K562 (cell line): ENCODE measurements around the gene ACTBL2. TPM values are rescaled to one million over a fixed set of nuclear protein-coding genes. Genes with fewer than 3 reads are reported as not detected.

Experiments
- ATAC-seq: fragments of 200-7000 bp; cut with Tn5 transposase; 3 replicates; pipeline ENCODE4 v1.9.1; 2020; ENCODE audit warnings: moderate library complexity
- BruUV-seq: library from RNA; stranded (reverse); fragments of 400-500 nt; replicated peaks from 2 replicates; lab custom pipeline; 2021; lab: Mats Ljungman, UMichigan
- CTCF ChIA-PET: fragments of 300-600 bp; formaldehyde crosslinking; extraction: SDS; loops from one replicate; lab custom pipeline; 2021; ENCODE audit warnings: low intra/inter-chr PET ratio; lab: Yijun Ruan, JAX
- POLR2A ChIA-PET: fragments of 300-600, 350-650 bp; sonication (Branson Sonifier 250); formaldehyde crosslinking; extraction: SDS; loops from one replicate; lab custom pipeline; 2021; ENCODE audit warnings: antibody characterized with exemption, inconsistent platforms; lab: Yijun Ruan, JAX
- DNase-seq, 4 experiments: peaks; one replicate each; pipeline versions ENCODE4 v3.0.0 to v3.0.0-alpha.2; 2011 to 2018; ENCODE audit warnings: low spot score in 3 of 4, mixed read lengths in 3 of 4; ENCODE audit errors: extremely low read depth in 1 of 4
- FAIRE-seq: peaks from 2 replicates; lab custom pipeline; 2011; peaks lifted over from hg19 to GRCh38; lab: Jason Lieb, UNC
- H2AFZ ChIP-seq: 2 replicates; pipeline ENCODE4 v1.6.0; 2011; ENCODE audit warnings: low read depth, low read length, control low read depth, inconsistent platforms
- H3K27ac ChIP-seq: fragments of 200-600 bp; 3 replicates; pipeline ENCODE4 v1.8.0; 2011; ENCODE audit warnings: low read depth, mild to moderate bottlenecking, control low read depth, inconsistent platforms, low read length, moderate library complexity, mixed read lengths; ENCODE audit errors: extremely low read depth
- H3K27me3 ChIP-seq, 2 experiments: fragments of 300-600 bp in 1 of 2; 2 replicates in 1 of 2; 3 replicates in 1 of 2; pipeline versions ENCODE4 v1.6.0 to v1.8.0; 2011; ENCODE audit warnings: inconsistent platforms in 2 of 2, low read length in 2 of 2, mild to moderate bottlenecking in 1 of 2, mixed read lengths in 1 of 2, moderate library complexity in 1 of 2; ENCODE audit not compliant: control insufficient read depth in 2 of 2, insufficient read depth in 2 of 2
- H3K36me3 ChIP-seq: fragments of 300-600 bp; 3 replicates; pipeline ENCODE4 v1.8.0; 2011; ENCODE audit warnings: mild to moderate bottlenecking, low read length, inconsistent platforms; ENCODE audit not compliant: control insufficient read depth, insufficient read depth
- H3K4me1 ChIP-seq, 2 experiments: fragments of 200-600 bp in 1 of 2; replicated peaks in 1 of 2; 2 replicates in 1 of 2; 3 replicates in 1 of 2; pipeline versions ENCODE4 v1.5.1 to v1.8.0; 2011; ENCODE audit warnings: inconsistent platforms in 2 of 2, low read length in 2 of 2, mild to moderate bottlenecking in 1 of 2, mixed read lengths in 1 of 2, moderate library complexity in 1 of 2; ENCODE audit not compliant: control insufficient read depth in 2 of 2, insufficient read depth in 2 of 2
- H3K4me2 ChIP-seq: 2 replicates; pipeline ENCODE4 v1.6.1; 2011; ENCODE audit warnings: low read length, control low read depth, inconsistent platforms, mixed read lengths; ENCODE audit not compliant: insufficient read depth
- H3K4me3 ChIP-seq: fragments of 200-600 bp; sonication (generic), shearing (Covaris generic); 2 replicates; pipeline ENCODE4 v1.5.1; 2016; ENCODE audit warnings: control low read depth, inconsistent platforms
- H3K79me2 ChIP-seq: fragments of 200-600 bp; 3 replicates; pipeline ENCODE4 v1.8.0; 2011; ENCODE audit warnings: low read length, inconsistent platforms; ENCODE audit not compliant: control insufficient read depth, insufficient read depth
- H3K9ac ChIP-seq, 2 experiments: 2 replicates each; pipeline versions ENCODE4 v1.6.0 to v1.6.1; 2011; ENCODE audit warnings: low read depth in 2 of 2, low read length in 2 of 2, control low read depth in 1 of 2, inconsistent platforms in 1 of 2, mild to moderate bottlenecking in 1 of 2, mixed read lengths in 1 of 2; ENCODE audit not compliant: insufficient read depth in 1 of 2
- H3K9me1 ChIP-seq: one replicate; pipeline ENCODE4 v1.6.0; 2011; ENCODE audit warnings: inconsistent platforms, mild to moderate bottlenecking, low read length, moderate library complexity; ENCODE audit not compliant: control insufficient read depth, insufficient read depth
- H3K9me3 ChIP-seq: replicated peaks from 2 replicates; pipeline ENCODE4 v1.5.1; 2011; ENCODE audit warnings: low read depth, low read length, inconsistent platforms; ENCODE audit not compliant: control insufficient read depth, insufficient read depth
- H4K20me1 ChIP-seq: replicated peaks from 2 replicates; pipeline ENCODE4 v1.6.1; 2011; ENCODE audit warnings: low read length, inconsistent platforms, mixed read lengths; ENCODE audit not compliant: control insufficient read depth, insufficient read depth
- CBFB ChIP-seq: sonication (generic); formaldehyde crosslinking; IDR thresholded peaks from 2 replicates; pipeline ENCODE4 v1.4.0; 2020; ENCODE audit warnings: mild to moderate bottlenecking, missing genetic modification reagents
- DACH1 ChIP-seq: fragments of 450-650 bp; IDR thresholded peaks from 2 replicates; pipeline ENCODE4 v1.6.1; 2018; ENCODE audit not compliant: partially characterized antibody
- HSF4 ChIP-seq: fragments of 250-450 bp; sonication (Bioruptor Pico); IDR thresholded peaks from 2 replicates; pipeline ENCODE4 v2.1.2; 2022; ENCODE audit warnings: mild to moderate bottlenecking, moderate library complexity, borderline replicate concordance
- NFE2 ChIP-seq: IDR thresholded peaks from 2 replicates; pipeline ENCODE4 v1.6.1; 2014; ENCODE audit warnings: antibody characterized with exemption, low read depth
- NFE2L1 ChIP-seq: fragments of 450-650 bp; IDR thresholded peaks from 2 replicates; pipeline ENCODE4 v1.6.1; 2016; ENCODE audit warnings: missing genetic modification characterization, low read depth, mild to moderate bottlenecking, missing compliant biosample characterization, moderate library complexity, borderline replicate concordance
- RFX5 ChIP-seq: IDR thresholded peaks from 2 replicates; pipeline ENCODE4 v1.6.1; 2011; ENCODE audit warnings: low read depth, mild to moderate bottlenecking, improper control_type of control experiment, low read length
- STAT6 ChIP-seq: sonication (generic); formaldehyde crosslinking; IDR thresholded peaks from 2 replicates; pipeline ENCODE4 v1.8.1; 2023; ENCODE audit warnings: mild to moderate bottlenecking, missing genetic modification reagents
- TAF9B ChIP-seq: fragments of 450-650 bp; IDR thresholded peaks from 2 replicates; pipeline ENCODE4 v1.6.1; 2018; ENCODE audit warnings: mild to moderate bottlenecking; ENCODE audit not compliant: partially characterized antibody
- ZBTB9 ChIP-seq: fragments of 450-650 bp; formaldehyde crosslinking; IDR thresholded peaks from 2 replicates; pipeline ENCODE4 v1.4.0; 2020; ENCODE audit warnings: mild to moderate bottlenecking, moderate library complexity
- ZNF143 ChIP-seq: sonication (generic); formaldehyde crosslinking; IDR thresholded peaks from 2 replicates; pipeline ENCODE4 v1.9.0; 2022; ENCODE audit warnings: mild to moderate bottlenecking, missing genetic modification reagents
- ZNF280B ChIP-seq: fragments of 250-450 bp; sonication (Bioruptor Pico); IDR thresholded peaks from 2 replicates; pipeline ENCODE4 v1.5.1; 2021; ENCODE audit warnings: mild to moderate bottlenecking
- ZNF561 ChIP-seq: fragments of 450-650 bp; formaldehyde crosslinking; conservative IDR thresholded peaks from 2 replicates; pipeline ENCODE4 v1.4.0; 2020; ENCODE audit warnings: mild to moderate bottlenecking, moderate library complexity
- ZNF644 ChIP-seq: fragments of 200-800 bp; sonication (Bioruptor generic); IDR thresholded peaks from 2 replicates; pipeline ENCODE4 v1.6.1; 2016; ENCODE audit warnings: low read depth, missing genetic modification characterization, missing compliant biosample characterization
- ZNF695 ChIP-seq: fragments of 450-650 bp; formaldehyde crosslinking; IDR thresholded peaks from 2 replicates; pipeline ENCODE4 v1.4.0; 2020; ENCODE audit warnings: mild to moderate bottlenecking, moderate library complexity
- WGBS: fragments of 100-300 bp; shearing (Covaris generic); methylation state at CpG from one replicate; pipeline ENCODE4 v1.1.6; 2016; ENCODE audit warnings: low coverage, mixed read lengths; ENCODE audit not compliant: insufficient coverage; ENCODE audit errors: missing lambda C conversion rate; 5-methylcytosine and 5-hydroxymethylcytosine counted together
- in situ Hi-C: fragments of 300-500 bp; cut with MboI; formaldehyde crosslinking; loops from 4 replicates; pipeline ENCODE4 v1.15.0; 2018; ENCODE audit warnings: inconsistent platforms, mixed read lengths
- intact Hi-C: fragments of 100-400 bp; cut with micrococcal nuclease; formaldehyde crosslinking; loops from 2 replicates; pipeline ENCODE4 v1.14.2; 2022
- polyA plus RNA-seq, 8 experiments: library from polyadenylated mRNA; depleted of rRNA in 4 of 8; stranded (reverse) in 5 of 8; unstranded in 3 of 8; fragments of >200 nt; fragmentation: Nextera tagmentation in 2 of 8; fragmentation: Illumina TruSeq in 1 of 8; extraction: Ambion mirVana in 2 of 8; extraction: Trizol in 1 of 8; gene quantifications; 2 replicates each; pipeline versions ENCODE4 v1.2.1 to v1.2.3, GENCODE V29; 2011 to 2014; ENCODE audit warnings: inconsistent platforms in 1 of 8, missing spikeins in 1 of 8
- total RNA-seq, 7 experiments: library from RNA; depleted of rRNA in 6 of 7; stranded (reverse); fragments of >200 nt in 6 of 7; fragmentation: Illumina TruSeq in 2 of 7; extraction: Trizol in 2 of 7; gene quantifications; 2 replicates each; pipeline versions ENCODE4 v1.2.1 to v1.2.3, GENCODE V29; 2011 to 2021; ENCODE audit warnings: low replicate concordance in 1 of 7

The ACTBL2 gene
- total and polyA plus RNA-seq, 9 of the 15 experiments (the other 6 are each of a cell fraction or from before 2014, with no cell fraction given), result not detected

- FAIRE-seq (no peak), DNase-seq (no peak), ATAC-seq (no peak)
- Histone ChIP-seq H3K4me3 (no peak overlapping the region), H3K4me1 (no peaks in the 10 kb centered on the region), H3K9me3 (no peaks in the 10 kb centered on the region), H4K20me1 (no peaks in the 10 kb centered on the region), H3K79me2 (no peaks in the 10 kb centered on the region), H2AFZ (no peak overlapping the region), H3K27ac (no peak overlapping the region), H3K36me3 (no peaks in the 10 kb centered on the region), H3K9ac (no peak overlapping the region), H3K27me3 (peaks cover 0 to 2% of the 10 kb centered on the region in 2 experiments; a peak in 1 of 5 replicates), H3K9me1 (no peaks in the 10 kb centered on the region), H3K4me2 (no peak overlapping the region)
- in situ Hi-C loops, result no loop called here
- CTCF ChIA-PET, result no interaction called here
- TF ChIP-seq DACH1, result no peak
- TF ChIP-seq ZNF561 (CRISPR knock-in tag), result no peak
- TF ChIP-seq NFE2, result no peak
- no peak for TF ChIP-seq RFX5
- TF ChIP-seq ZNF280B (CRISPR knock-in tag), result no peak
- TF ChIP-seq ZBTB9 (CRISPR knock-in tag), result no peak
- no peak for TF ChIP-seq ZNF143 (CRISPR knock-in tag)
- TF ChIP-seq ZNF695 (CRISPR knock-in tag), result no peak
- TF ChIP-seq TAF9B, result no peak
- TF ChIP-seq CBFB, result no peak
- no peak for TF ChIP-seq NFE2L1
- no peak for TF ChIP-seq HSF4 (CRISPR knock-in tag)
- no peak for TF ChIP-seq ZNF644 (tag)
- no peak for TF ChIP-seq STAT6 (CRISPR knock-in tag)
- POLR2A ChIA-PET, result no interaction called here
- WGBS, result 0% methylated on average over 2 of the region's 2 CpGs
- no TSS peak for BruUV-seq
- intact Hi-C loops, result no loop called here
These were observed 31.2 kb upstream of the ACTBL2 start for GRCh38 chr5:57513785-57514184.
